HepG2 (cell line): ENCODE results near the gene IFNAR1. TPM values are rescaled to one million over a fixed set of nuclear protein-coding genes. Genes with fewer than 3 reads are reported as not detected.

Experiments used
- CBX5 ChIP-seq: sonication (generic); formaldehyde crosslinking; IDR thresholded peaks from 2 replicates; pipeline ENCODE4 v1.4.0; 2020; ENCODE audit warnings: missing genetic modification reagents, borderline replicate concordance
- HOXD1 ChIP-seq: sonication (generic); formaldehyde crosslinking; IDR thresholded peaks from 2 replicates; pipeline ENCODE4 v1.5.0; 2020; ENCODE audit warnings: missing genetic modification reagents
- IRF1 ChIP-seq: sonication (generic); formaldehyde crosslinking; IDR thresholded peaks from 2 replicates; pipeline ENCODE4 v1.4.0; 2020; ENCODE audit warnings: low read depth, mild to moderate bottlenecking, missing genetic modification reagents
- MYPOP ChIP-seq: sonication (generic); formaldehyde crosslinking; IDR thresholded peaks from 2 replicates; pipeline ENCODE4 v1.8.1; 2023; ENCODE audit warnings: mild to moderate bottlenecking, moderate library complexity, missing genetic modification reagents
- NFE2 ChIP-seq: sonication (generic); formaldehyde crosslinking; IDR thresholded peaks from 2 replicates; pipeline ENCODE4 v1.4.0; 2020; ENCODE audit warnings: missing genetic modification reagents
- PLRG1 ChIP-seq: fragments of 450-650 bp; conservative IDR thresholded peaks from 2 replicates; pipeline ENCODE4 v1.6.1; 2016
- POLR2A ChIP-seq, 2 experiments: IDR thresholded peaks; 2 replicates each; pipeline ENCODE4 v1.6.1; 2011; ENCODE audit warnings: low read depth in 2 of 2, low read length in 2 of 2, mild to moderate bottlenecking in 1 of 2, moderate library complexity in 1 of 2; ENCODE audit not compliant: insufficient read depth in 1 of 2
- PRDM15 ChIP-seq: sonication (generic); formaldehyde crosslinking; IDR thresholded peaks from 2 replicates; pipeline ENCODE4 v1.4.0; 2020; ENCODE audit warnings: missing genetic modification reagents
- SMAD1 ChIP-seq: sonication (generic); formaldehyde crosslinking; IDR thresholded peaks from 2 replicates; pipeline ENCODE4 v1.4.0; 2020; ENCODE audit warnings: missing genetic modification reagents, low read depth, mild to moderate bottlenecking, borderline replicate concordance
- TCF7L2 ChIP-seq: IDR thresholded peaks from 2 replicates; pipeline ENCODE4 v1.6.1; 2011; ENCODE audit warnings: mild to moderate bottlenecking, low read depth, low read length, moderate library complexity
- THYN1 ChIP-seq: sonication (generic); formaldehyde crosslinking; IDR thresholded peaks from 2 replicates; pipeline ENCODE4 v1.8.1; 2023; ENCODE audit warnings: low read depth, mild to moderate bottlenecking, moderate library complexity, missing genetic modification reagents, borderline replicate concordance
- ZFP36 ChIP-seq: fragments of 150-350 bp; IDR thresholded peaks from 2 replicates; pipeline ENCODE4 v1.6.1; 2018; ENCODE audit warnings: borderline replicate concordance, low read length, low read depth; ENCODE audit not compliant: partially characterized antibody
- ZFY ChIP-seq: sonication (generic); formaldehyde crosslinking; IDR thresholded peaks from 2 replicates; pipeline ENCODE4 v1.4.0; 2020; ENCODE audit warnings: missing genetic modification reagents
- ZMYM2 ChIP-seq: sonication (generic); formaldehyde crosslinking; IDR thresholded peaks from 2 replicates; pipeline ENCODE4 v1.8.0; 2022; ENCODE audit warnings: mild to moderate bottlenecking, missing genetic modification reagents
- ZNF256 ChIP-seq: sonication (generic); formaldehyde crosslinking; conservative IDR thresholded peaks from 2 replicates; pipeline ENCODE4 v1.4.0; 2020; ENCODE audit warnings: missing genetic modification reagents
- ZNF33B ChIP-seq: sonication (generic); formaldehyde crosslinking; IDR thresholded peaks from 2 replicates; pipeline ENCODE4 v1.5.1; 2020; ENCODE audit warnings: mild to moderate bottlenecking, missing genetic modification reagents
- ZNF44 ChIP-seq: sonication (generic); formaldehyde crosslinking; IDR thresholded peaks from 2 replicates; pipeline ENCODE4 v1.5.1; 2020; ENCODE audit warnings: mild to moderate bottlenecking, missing genetic modification reagents
- ZNF605 ChIP-seq: sonication (generic); formaldehyde crosslinking; IDR thresholded peaks from 2 replicates; pipeline ENCODE4 v1.8.0; 2022; ENCODE audit warnings: mild to moderate bottlenecking, missing genetic modification reagents
- ZNF619 ChIP-seq: sonication (generic); formaldehyde crosslinking; IDR thresholded peaks from 2 replicates; pipeline ENCODE4 v1.4.0; 2020; ENCODE audit warnings: mild to moderate bottlenecking, missing genetic modification reagents
- ZNF629 ChIP-seq: sonication (generic); formaldehyde crosslinking; conservative IDR thresholded peaks from 2 replicates; pipeline ENCODE4 v1.5.0; 2020; ENCODE audit warnings: missing genetic modification reagents
- ZNF770 ChIP-seq: sonication (generic); formaldehyde crosslinking; IDR thresholded peaks from 2 replicates; pipeline ENCODE4 v1.5.0; 2020; ENCODE audit warnings: mild to moderate bottlenecking, missing genetic modification reagents
- ZSCAN22 ChIP-seq: sonication (generic); formaldehyde crosslinking; IDR thresholded peaks from 2 replicates; pipeline ENCODE4 v1.4.0; 2020; ENCODE audit warnings: mild to moderate bottlenecking, missing genetic modification reagents
- polyA plus RNA-seq, 8 experiments: library from polyadenylated mRNA; depleted of rRNA in 3 of 8; stranded (reverse) in 7 of 8; unstranded in 1 of 8; fragments of >200 nt; fragmentation: Illumina TruSeq in 4 of 8; extraction: Trizol in 4 of 8; gene quantifications; 2 replicates each; pipeline versions ENCODE4 v1.2.1 to v1.2.3, GENCODE V29; 2011 to 2016; ENCODE audit warnings: low read depth in 4 of 8, missing spikeins in 1 of 8, mixed read lengths in 1 of 8; ENCODE audit not compliant: insufficient read depth in 1 of 8
- total RNA-seq, 5 experiments: library from RNA; depleted of rRNA; stranded (reverse); fragments of >200 nt; fragmentation: Illumina TruSeq; extraction: Trizol; gene quantifications; 2 replicates each; pipeline ENCODE4 v1.2.3, GENCODE V29; 2016; ENCODE audit warnings: low read depth in 1 of 5

The IFNAR1 gene
- total and polyA plus RNA-seq, 2 of the 13 experiments (the other 11 are each of a cell fraction or from before 2014, with no cell fraction given), result 6.7 to 9.3 TPM

- TF ChIP-seq PRDM15 (CRISPR knock-in tag) (no peak), ZNF770 (CRISPR knock-in tag) (peak; percentile 91), SMAD1 (CRISPR knock-in tag) (0 out of 2 replicates have a peak, but pooled peaks have one; percentile 26), ZNF605 (peak; percentile 92), ZNF256 (no peak), ZNF619 (CRISPR knock-in tag) (no peak), ZMYM2 (CRISPR knock-in tag) (no peak; the same call in 1 of the 2 replicates), ZFY (CRISPR knock-in tag) (peak; percentile 44), IRF1 (CRISPR knock-in tag) (no peak), ZNF629 (CRISPR knock-in tag) (peak; percentile 80), CBX5 (peak; percentile 45; the same call in 1 of the 2 replicates), ZSCAN22 (CRISPR knock-in tag) (0 out of 2 replicates have a peak, but pooled peaks have one; percentile 23), ZNF33B (0 out of 2 replicates have a peak, but pooled peaks have one; percentile 57), THYN1 (CRISPR knock-in tag) (no peak), MYPOP (peak; percentile 68), TCF7L2 (no peak), HOXD1 (CRISPR knock-in tag) (no peak), ZFP36 (no peak), POLR2A (IDR thresholded peaks at IDR 0.05; ENCODE audit: insufficient read depth in 1 of 2, low read depth in 2 of 2, low read length in 2 of 2) (peak; percentile 48 to 68; a peak in 3 of 4 replicates), PLRG1 (no peak), NFE2 (CRISPR knock-in tag) (0 out of 2 replicates have a peak, but pooled peaks have one; percentile 59), ZNF44 (CRISPR knock-in tag) (0 out of 2 replicates have a peak, but pooled peaks have one; percentile 55)
These were observed 58.5 kb downstream of the IFNAR1 start (continued) for GRCh38 chr21:33383056-33383888.
